ACHN (cell line): ENCODE data around the gene PLEKHG7.
A peak's percentile ranks its signal among the peaks of the same experiment; 100 is the strongest.
"Not testable (repeated sequence)": the region's sequence is repeated elsewhere in the genome, so short reads cannot be mapped to it uniquely, and the experiment has no call there.

Experiments used
- DNase-seq: peaks from one replicate; pipeline ENCODE4 v3.0.0-alpha.2; 2015
- in situ Hi-C: cut with HindIII; loops from 2 replicates; pipeline ENCODE4 v1.10.0; 2017; ENCODE audit warnings: low sequenced_read_pairs, low pct_ligation_motif_present, low pct_unique_long_range_greater_than_20kb

PLEKHG7 gene

GRCh38 chr12:92737855-92738850, 35.4 kb downstream of the PLEKHG7 start:
- in situ Hi-C loops, result no loop called here
- no peak for DNase-seq

DNA sequence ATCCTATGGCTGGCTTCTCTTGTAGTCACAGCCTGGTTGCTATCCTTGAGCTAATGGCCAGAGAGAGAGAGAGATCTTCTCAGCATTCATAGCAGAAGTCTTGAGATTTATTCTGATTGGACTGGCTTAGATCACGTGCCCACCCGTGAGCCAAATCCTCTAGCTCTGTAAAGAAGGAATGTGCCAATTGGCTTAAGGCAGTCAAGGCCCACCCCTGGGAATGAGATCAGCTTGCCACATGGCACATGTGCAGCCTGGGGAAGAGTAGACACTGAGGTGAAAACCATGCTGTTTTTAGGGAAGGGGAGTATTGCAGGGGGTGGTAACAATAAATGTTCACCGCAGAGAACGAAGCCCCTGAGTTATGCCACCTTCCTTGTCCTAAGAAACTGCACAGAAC, 36.3 kb downstream of the PLEKHG7 start:
- in situ Hi-C loops, result no loop called here
- DNase-seq, result peak; percentile 6

DNA sequence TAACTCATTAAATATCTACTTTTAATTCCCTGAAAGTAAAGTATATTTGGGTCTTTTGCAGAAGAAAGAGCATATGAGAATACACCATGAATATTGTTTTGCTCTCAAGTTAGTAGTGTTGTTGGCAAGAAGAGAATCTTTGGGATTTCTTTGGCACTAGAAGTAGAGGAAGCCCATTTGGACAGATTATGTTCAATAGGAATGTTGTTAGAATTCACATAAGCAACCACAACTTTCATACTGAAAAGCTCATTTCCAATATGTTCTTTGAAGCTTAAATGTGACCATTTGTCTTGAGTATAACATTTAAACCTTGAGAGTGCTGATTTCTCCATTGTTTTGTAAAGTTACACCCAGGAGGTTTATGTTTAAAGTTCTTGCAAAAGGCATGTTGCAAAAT, 37.6 kb downstream of the PLEKHG7 start:
- in situ Hi-C loops, result no loop called here

GRCh38 chr12:92743026-92743425, 40.2 kb downstream of the PLEKHG7 start:
- in situ Hi-C loops, result no loop called here

More for the DNA sequence above, 37.6 kb downstream of the PLEKHG7 start:
- no peak for DNase-seq

GRCh38 chr12:92745856-92746550, 43.2 kb downstream of the PLEKHG7 start:
- peak; percentile 94 for DNase-seq

More at GRCh38 chr12:92743026-92743425, 40.2 kb downstream of the PLEKHG7 start:
- no peak for DNase-seq

DNA sequence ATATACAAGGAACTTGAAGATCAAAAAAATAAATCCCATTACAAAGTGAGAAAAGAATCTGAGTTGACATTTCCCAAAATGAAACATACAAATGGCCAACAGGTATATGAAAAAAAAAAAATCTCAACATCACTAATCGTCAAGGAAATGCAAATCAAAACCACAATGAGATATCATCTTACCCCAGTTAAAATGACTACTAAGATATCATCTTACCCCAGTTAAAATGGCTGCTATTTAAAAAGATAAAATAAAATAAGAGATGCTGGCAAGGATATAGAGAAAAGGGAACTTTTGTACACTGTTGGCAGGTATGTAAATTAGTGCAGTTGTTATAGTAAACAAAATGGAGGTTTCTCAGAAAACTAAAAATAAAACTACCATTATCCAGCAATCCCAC, 44.4 kb downstream of the PLEKHG7 start:
- in situ Hi-C loops, result no loop called here

More at GRCh38 chr12:92745856-92746550, 43.2 kb downstream of the PLEKHG7 start:
- in situ Hi-C loops, result no loop called here

GRCh38 chr12:92749691-92750090, 46.9 kb downstream of the PLEKHG7 start:
- in situ Hi-C loops, DNase-seq: not testable (repeated sequence)

More for the DNA sequence above, 44.4 kb downstream of the PLEKHG7 start:
- no peak for DNase-seq

GRCh38 chr12:92753976-92754885, 51.4 kb downstream of the PLEKHG7 start:
- in situ Hi-C loops, result no loop called here
- no peak for DNase-seq

DNA sequence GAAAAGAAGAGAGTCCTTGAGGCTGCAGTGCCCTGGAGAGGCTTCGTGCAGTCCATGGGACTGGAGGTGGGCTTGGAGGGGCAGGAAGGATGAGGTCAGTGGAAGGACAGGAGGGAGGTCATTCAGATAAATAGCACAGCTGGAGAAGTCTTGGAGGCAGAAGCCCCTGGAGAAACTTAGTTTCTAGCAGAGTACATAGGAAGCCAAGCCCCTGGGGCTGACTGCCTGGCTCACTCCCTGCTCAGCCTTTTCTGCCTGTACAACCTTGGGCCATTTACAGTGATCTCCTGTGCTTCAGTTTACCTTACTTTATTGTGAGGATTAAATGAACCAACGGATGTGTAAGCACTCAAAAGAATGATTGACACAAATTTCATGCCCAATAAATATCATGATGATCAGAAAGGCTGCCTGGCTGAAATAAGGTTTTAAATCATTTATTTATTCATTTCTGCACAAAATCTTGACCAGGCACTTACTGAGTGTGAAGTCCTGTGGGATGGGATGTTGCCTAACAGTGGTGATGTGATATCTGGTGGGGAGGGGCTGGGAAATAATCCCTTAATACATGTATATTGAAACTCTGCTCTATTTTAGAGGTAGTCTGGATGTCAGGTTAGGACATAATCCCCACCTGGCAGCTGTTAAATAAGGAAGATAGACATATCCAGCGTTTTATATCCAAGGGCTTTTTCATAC, 54.3 kb downstream of the PLEKHG7 start:
- DNase-seq, result no peak
- in situ Hi-C loops, result no loop called here

DNA sequence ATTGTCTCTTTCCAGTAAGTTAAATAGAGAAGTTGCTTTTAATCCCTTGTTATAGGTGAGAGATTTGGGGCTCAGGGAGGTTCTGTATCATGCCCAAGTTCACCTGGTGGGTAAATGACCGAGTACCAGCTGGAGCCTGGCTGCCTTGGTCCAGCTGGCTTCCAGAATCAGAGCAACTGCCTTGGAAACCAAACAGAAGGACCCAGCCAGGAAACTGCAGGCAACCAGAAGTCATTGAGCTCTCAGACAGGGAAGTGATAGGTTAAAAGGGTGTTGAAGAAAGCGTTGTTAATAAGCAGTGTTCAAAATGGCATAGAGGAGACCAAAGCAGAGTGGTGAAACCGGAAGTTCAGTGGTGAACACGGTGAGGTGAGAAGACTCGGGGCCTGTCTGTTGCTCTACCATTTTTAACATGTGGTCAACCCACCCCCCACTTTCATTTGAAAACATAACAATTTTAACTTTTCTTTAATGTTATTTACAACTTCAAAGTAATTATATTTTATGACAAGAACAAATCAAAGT, 54.9 kb downstream of the PLEKHG7 start:
- DNase-seq, result no peak
- in situ Hi-C loops, result no loop called here

DNA sequence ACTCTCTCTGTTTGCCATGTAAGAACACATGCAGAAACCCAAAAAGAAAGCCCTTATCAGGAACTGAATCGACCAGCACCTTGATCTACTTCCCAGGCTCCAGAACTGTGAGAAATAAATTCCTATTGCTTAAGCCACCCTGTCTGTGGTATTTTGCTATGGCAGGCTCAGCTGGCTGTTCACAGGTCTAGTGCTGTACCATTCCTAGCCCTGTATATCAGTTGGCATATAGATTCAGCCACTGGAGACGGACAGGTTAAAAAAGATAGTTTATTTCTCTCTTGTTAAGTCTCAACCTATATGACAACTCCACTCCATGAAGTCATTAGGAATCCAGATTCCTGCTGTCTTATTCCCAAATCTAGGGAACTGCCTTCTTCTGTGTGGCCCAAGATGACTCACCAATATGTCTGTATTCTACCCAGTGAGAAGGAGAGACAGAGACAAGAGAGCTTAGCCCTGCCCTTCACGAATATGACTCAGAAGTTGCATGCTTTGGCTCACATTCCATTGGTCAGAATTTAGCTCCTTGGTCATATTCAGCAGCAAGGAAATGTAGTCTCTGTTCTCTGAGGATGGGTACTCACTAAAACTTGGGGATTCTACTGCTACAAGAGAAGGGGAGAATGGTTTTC, 57.0 kb downstream of the PLEKHG7 start:
- in situ Hi-C loops, result no loop called here
- peak; percentile 86 for DNase-seq

DNA sequence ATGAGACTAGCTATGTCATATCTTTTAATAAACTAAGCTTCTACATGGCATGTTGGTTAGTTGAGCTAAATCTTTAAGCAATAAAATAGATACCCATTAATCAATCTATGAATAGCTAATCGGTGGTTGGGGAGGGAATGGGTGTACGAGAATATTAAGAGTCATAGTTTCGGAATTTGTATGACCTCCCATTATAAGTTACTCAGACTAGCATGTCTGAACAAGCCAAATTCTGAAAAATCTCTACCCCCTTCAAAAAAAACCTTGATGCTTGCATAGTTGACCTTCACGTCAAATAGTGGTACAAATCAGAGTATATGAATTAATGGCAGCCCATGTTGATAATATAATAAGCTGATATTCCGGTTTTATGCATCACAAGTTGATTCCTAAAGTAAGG, 60.0 kb downstream of the PLEKHG7 start:
- DNase-seq, result no peak
- in situ Hi-C loops, result no loop called here

DNA sequence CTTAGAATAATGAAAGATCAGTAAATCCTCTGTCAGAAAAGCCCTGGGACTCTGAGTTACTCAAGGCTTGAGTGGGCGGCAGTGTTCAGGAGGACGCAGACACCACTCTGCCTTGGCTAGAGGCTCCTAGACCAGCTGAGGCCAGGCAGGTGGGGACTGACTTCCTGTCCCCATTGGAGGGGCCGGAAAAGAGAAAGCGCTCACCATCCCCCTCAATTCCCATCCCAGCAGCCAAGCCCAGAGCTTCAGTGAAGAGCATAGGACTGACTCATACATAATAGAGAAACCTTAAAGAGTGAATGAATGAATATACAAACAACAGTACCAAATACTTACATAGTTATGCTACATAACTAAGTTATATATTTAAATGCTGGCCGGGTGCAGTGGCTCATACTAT, 62.0 kb downstream of the PLEKHG7 start:
- in situ Hi-C loops, result no loop called here
- no peak for DNase-seq

GRCh38 chr12:92765871-92766270, 63.1 kb downstream of the PLEKHG7 start:
- in situ Hi-C loops, result no loop called here

GRCh38 chr12:92769124-92769901, 66.5 kb downstream of the PLEKHG7 start:
- no peak for DNase-seq
- in situ Hi-C loops, result no loop called here

More at GRCh38 chr12:92765871-92766270, 63.1 kb downstream of the PLEKHG7 start:
- DNase-seq, result no peak

DNA sequence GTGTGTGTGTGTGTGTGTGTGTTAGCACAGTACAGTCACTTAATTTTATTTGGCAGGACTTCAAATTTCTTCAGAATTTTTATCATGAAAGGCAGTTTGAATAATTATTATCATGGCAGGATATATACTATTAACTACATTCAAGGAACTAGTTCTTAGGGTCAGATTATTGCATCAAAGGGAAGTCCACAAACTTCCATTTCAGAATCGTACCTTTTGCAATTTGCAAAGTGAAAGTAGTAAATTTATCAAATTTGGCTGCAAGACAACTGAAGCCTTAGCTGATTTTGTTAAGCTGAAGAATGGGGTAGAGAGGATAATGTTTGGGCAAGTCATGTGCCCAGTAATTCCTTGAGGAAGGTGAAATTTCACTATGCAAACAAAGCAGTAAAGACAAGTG, 68.2 kb downstream of the PLEKHG7 start:
- no peak for DNase-seq
- in situ Hi-C loops, result no loop called here

DNA sequence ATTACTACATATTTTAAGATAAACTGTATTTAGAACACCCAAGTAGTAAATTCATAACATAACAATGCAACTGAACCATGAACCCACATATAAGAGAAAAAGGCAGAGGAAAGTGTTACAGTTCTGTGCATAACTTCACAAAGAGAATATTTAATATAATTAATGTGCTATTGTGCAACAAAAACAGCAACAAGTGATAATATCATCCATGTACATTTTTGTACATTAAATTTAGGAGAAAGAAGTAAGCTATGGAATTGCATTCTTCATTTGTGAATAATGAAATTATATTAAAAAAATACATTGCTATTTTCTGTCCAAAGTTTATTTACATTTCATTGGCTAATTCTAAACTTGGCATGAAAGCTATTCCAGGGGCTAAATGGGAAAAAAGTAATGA, 72.6 kb downstream of the PLEKHG7 start:
- in situ Hi-C loops, result no loop called here
- no peak for DNase-seq
